ENCODE data around the gene XIST.
"Not testable (repeated sequence)": the region's sequence is repeated elsewhere in the genome, so short reads cannot be mapped to it uniquely, and the experiment has no call there.

XIST gene

DNA sequence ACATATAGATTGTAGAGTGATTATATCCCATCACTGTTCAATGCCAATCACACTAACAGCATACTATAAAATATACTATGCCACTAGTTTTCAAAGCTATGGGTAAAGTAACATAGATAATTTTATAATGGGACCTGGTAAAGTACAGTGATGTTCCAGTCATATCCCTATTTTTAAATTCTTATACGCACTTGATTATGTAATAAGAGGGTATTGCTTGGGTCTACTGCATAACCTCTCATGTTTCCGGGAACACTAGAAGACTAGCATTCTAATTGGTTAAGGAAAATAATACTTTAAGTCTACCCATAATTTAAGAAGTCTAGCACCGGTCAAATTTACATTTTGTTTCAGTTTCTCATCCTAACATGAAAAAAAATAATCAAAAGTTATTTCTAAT is 14.4 kb downstream of the XIST start:
- DNase-seq: no peak

DNA sequence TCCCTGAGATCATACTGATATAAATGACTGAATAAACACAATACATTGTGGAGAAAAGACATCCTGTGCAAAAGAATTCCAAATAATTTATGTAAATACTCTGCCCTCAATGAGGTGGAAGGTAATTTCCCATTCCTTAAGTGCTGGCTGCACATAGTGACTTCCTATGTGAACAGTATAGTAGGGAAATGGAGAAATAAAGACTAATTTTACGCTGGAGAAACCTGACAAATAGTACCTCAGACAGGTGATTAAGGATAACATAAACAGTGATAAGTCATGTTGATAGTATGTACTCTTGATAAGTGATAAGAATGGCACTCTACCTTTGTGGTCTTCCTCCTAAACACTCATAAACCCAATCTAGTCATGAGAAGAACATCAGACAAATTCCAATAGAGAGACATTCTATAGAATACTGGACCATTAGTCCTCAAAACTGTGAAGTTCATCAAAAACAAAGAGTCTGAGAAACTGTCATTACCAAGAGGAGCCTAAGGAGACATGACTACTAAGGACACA is 15.5 kb downstream of the XIST start:
- DNase-seq: no peak

DNA sequence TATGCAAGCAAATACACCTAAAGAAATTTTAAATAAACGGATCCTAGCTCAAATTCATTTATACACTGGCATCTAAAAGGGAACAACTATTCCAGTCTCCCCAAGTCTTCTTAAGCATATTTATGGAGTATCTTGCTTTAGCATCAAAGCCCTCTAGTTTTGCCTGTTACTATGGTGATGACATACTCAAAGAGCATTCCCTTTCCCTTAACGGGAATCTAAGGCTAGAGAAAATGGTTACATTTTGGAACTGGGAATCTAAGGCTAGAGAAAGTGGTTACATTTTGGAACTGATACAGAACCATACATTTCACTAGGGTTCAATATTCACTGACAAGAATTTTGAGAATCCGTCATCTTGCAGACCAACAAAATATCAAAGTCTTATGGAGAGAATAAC is 18.3 kb downstream of the XIST start:
- no peak for DNase-seq

DNA sequence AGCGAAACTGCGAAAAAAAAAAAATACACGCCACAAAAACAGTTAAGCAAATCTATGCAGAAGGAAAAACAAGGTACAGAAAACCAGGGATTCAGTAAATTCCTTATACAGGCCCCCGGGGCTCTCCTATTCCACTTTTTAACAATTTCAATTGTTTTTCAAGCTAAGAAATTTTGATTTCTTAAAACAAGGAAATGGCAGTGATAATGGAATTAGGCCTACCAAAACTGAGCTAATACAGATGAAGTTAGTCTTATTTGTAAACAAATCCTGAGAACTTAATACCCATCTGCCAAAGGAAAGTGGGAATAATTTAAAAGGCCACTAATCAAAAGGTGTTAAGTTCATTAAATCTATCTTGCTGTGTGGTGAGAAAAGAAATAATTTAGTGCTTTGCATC is 20.2 kb downstream of the XIST start:
- DNase-seq: no peak

DNA sequence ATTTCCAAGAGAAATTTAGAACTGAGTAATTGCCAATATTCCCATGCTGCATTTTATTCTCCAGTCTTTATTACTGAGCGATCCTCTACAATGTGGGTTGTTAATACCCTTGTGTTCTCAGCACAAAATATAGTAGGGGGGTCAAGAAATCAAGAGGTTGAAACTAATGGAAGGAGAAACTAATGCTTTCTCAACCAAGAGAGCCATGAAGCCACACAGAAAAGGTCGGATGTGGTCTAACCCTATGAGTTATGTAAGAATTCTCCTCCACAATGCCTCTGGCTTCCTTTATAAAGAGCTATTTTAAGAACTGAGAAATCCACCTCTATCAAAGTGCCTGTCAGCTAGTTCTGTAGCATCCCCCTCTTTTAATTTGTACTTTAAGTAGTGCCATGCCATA is 21.0 kb downstream of the XIST start:
- DNase-seq: no peak

DNA sequence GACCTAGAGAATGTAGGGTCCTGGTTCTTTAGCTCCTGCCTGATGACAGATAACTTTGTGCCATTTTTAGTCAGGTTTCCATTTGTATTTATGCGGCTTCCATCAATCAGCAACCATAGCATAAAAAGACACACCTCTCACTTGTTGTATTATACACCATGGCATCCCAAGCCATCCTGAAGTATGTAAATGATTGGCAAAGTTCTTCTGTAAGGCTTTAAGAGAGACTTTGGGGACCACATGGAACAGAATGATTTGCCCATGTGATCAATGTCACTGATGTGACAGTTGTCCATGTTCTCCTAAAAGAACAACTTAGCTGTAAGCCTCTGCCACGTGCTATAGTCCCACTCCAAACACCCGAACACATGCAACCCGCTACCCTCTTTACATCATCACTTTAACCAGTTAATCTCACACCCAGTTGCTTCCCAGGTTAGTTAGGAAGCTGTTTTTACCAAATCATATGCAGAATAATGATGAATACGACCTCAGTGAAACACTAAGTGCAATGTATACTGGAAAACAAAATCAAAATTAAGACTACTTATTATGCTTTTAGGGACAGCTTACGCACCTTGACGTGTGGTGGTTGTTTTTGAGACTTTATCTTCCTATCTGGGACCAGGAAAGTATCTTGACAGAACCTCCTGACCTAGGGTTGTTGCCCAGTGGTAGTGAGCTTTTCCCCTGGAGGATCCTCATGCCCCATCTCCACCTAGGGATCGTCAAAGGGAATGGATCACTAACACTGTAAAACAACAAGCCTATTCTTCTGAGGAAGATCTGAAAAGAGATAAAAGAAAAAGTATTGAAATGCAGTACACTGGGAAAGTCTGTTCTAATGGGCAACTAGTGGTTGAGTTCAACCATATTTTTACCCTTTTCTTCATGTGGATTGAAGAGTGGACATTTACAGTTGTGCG is 21.8 kb downstream of the XIST start:
- DNase-seq: no peak

DNA sequence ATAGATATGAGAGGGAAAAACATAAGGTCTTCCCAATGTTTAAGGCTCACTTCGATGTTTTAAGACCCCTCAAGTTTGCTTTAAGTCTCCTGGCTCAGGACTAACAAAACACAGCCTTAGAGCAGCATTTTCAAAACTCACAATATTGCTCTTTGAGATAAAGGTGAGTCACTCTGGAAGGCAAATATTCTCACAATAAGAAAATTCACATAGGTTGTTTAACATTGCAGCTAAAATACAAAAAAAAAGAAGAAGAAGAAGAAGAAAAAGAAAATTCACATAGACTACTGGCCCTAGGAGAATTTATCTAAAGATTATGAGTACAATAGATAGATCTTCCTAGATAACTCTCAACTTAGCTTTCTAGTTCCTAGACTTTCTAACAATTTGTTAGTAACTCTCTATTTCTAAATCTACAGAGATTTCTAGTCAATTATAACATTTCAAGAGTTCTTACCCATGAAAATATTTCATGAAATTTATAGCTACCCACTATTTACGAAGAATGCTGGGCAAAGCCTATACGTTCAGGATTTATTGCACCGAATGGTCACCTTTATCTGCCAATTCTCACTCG is 22.5 kb downstream of the XIST start:
- no peak for DNase-seq

DNA sequence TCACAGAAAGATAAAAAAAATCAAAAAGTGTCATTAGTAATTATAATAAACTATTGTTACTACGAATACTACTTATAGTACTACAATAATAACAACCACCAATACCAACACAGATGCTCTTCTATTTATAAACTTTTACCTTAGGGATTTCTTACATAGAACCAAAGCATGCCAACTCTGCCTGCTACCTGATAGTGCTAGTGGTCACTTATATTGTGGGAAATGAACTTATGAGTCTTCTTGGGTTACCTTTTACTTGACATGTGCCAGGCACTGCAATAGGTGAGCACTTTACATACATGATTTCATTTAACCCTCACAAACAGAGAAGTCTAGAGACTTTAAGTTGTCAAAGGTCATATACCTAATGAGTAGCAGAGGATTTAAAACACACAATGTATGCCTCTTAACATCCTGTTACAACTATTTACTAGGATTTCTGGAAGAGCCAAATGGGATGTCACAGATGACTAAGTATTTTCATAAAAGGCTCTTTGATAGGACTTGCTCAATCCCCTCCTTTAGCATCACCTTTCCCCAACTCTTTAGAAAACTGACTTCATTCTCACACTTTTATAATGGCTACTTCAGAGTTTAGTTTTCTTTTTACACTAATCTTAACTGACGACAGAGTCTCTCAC is 24.3 kb downstream of the XIST start:
- no peak for DNase-seq

DNA sequence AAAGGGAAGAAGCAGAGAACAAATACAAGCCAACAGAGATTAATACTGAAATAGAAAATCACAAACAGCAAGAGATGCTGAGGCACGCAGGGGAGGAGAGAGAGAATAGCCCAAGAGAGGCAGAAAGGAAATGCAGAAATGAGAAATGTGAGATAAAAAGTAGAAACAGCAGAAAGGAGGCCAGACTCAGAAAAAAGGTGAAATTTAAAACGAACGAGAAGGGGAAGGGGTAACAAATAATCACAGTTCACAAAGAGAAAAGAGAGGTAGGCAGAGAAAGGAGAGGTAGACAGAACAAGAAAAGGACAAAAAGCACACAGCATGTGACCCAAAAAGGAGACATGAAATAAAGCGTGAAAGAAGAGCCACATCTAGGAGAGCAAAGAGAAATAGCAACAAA is 25.1 kb downstream of the XIST start:
- DNase-seq: no peak

DNA sequence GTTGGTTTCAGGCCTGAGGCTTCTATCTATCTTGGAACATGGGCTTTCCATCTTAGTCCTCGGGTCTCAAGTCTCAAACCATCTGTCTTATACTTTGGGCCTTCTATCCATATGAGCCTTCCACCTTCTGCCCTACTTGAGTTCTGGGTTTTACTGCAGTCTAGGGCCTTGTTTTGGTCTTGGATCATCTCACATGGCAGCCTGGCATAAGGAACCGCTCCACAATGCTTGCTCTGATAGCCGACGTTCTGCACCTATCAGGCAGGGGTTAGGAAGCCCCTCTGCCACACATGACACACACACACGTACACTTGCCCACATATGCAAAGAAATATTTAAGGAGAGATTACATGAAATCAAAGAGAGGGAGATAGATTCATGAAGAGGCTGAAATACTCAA is 25.5 kb downstream of the XIST start:
- DNase-seq: no peak

DNA sequence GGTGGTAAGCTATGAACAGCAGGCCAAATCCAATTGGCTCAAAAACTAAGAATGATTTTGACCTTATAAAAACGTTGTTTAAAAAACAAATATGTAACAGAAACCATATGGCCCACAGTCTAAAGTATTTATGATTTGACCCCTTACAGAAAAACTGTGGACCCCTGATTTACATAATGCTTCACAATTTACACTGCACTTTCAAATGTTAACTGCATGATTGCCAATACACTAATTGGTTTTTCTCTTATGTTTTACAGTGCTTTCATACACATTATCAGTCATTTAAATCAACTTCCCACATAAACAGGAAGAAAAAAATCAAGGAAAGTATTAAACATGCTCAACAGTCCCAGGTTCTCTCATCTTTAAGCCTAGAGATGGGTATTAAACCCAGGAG is 26.9 kb downstream of the XIST start:
- no peak for DNase-seq

DNA sequence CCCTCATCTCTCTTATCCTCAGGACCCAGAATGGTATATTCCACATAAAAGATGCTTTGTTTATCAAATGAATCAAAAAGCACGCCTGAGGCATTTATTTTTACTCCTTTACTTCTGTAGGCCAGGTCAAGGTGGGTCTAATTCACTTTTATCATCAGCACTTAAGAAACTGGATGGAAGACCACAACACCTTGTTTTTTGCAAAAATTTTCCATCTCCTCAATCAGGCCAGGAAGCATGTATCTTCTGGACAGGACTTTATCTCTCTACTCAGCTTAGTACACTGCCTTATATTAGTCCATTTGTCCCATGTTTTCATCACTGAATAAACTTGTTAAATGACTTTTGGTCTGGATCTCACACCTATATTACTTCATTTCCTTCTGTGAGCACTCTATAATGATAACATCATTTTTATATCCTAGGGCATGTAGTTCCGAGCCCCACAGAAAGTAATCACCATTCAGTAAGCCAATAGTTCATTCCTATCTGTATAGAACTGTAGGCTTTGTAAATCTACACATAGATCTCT is 29.0 kb downstream of the XIST start:
- DNase-seq: no peak

DNA sequence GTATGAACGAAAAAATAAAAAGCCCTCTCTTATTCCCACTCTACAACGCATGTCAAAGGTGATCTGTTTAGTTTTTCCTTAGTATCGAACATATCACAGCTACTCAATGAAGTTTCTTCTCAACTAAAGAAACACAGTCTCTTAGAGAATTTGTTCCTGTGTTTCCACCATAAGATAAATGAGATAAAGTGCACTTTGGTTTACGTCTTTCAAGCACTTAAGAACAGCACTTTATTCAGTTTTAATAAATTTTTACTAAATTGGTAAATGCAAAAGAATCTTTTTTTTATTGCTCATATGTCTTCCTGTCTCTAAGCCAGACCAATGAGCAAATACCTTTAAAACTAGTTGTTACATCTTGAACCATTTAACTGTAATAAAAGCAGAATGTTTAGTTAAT is 29.7 kb downstream of the XIST start:
- no peak for DNase-seq

DNA sequence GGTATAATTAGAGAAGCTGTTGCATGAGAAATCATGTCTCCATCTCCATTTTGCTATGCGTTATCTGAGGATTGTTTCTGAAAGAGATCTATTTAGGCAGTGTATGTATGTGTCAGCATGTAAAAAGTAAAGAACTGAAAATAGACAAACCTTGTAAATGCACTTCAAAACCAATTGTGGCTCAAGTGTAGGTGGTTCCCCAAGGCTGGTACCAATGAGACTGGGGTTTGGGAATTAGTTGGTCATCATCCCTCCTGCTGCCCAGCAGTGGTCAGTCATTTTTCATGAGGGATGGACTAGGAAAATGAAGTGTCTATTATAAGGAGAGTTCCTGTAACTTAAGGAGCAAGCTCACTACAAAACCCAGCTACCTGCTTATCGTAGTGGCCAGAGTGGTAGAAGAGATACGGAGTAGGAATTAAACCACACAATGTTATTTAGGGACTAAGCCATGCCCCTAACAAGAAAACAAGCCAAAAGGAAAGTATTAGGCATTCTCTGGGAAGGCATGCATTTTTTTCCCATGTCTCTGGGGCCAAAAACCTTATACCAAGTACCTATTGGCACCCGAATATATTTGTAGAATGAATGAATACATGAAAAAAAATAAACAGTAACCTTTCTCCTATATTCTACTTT is 30.5 kb downstream of the XIST start:
- DNase-seq: no peak

DNA sequence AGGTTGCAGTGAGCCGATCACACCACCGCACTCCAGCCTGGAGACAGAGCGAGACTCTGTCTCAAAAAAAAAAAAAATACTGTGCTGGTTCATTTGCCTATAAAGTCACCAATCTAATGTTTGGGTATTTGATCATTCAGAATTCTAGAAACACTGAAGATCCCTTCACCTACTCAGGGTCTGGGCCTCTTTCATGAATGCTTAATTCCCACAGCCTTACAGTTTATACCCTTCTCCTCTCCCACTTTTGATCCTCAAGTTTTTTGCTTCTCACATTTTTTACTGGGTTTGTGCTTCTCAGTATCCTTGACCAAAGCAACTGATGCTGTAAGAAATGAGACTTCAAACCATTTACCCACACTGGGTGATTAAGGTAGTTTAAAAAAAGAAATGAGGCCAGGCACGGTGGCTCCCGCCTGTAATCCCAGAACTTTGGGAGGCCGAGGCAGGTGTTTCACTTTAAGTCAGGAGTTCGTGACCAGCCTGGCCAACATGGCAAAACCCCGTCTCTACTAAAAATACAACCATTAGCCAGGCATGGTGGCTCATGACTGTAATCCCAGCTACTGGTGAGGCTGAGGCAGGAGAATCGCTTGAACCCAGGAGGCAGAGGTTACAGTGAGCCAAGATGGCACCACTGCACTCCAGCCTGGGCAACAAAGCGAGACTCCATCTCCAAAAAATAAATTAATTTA is 32.5 kb downstream of the XIST start:
- DNase-seq: not testable (repeated sequence)

DNA sequence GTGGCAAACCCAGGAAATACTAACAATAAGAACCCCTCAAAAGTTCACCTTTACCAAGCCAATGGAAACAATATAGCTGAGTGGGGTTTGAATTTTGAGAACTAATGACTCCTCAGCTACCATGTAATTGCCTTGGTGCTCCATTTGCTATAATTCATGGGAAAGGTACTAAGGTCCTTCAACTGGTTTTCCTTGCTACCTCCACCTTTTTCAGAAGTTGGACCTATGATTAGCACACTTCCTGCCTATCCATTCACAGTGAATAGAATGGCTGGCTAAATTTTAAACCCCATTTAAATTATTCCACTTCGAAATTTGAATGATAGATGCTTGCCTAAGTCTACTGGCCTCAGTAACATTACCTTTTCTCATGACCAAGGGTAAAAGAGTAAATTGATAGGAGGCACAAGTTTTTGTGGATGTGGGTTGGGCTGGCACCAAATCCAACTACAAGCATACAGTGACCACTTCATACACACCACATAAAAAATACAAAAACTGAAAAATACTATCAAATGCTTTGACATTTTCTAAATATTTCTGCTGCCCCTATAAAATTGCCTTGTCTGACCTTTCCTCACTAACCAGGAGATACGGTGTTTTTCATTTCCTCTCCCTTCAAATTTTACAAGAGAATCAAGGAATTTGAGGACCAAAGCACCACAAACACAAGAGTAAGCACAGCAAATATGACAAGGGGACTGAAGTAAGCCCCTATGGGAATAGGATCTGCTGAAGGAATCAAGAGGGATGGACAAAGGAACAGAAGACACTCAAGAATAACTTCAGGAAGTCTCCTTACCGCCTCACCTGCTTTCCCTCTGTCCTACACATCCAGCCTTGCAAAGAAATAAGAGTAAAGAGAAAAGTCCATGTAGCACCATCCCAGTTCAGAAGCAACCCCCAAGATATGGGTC is 34.1 kb downstream of the XIST start:
- no peak for DNase-seq

DNA sequence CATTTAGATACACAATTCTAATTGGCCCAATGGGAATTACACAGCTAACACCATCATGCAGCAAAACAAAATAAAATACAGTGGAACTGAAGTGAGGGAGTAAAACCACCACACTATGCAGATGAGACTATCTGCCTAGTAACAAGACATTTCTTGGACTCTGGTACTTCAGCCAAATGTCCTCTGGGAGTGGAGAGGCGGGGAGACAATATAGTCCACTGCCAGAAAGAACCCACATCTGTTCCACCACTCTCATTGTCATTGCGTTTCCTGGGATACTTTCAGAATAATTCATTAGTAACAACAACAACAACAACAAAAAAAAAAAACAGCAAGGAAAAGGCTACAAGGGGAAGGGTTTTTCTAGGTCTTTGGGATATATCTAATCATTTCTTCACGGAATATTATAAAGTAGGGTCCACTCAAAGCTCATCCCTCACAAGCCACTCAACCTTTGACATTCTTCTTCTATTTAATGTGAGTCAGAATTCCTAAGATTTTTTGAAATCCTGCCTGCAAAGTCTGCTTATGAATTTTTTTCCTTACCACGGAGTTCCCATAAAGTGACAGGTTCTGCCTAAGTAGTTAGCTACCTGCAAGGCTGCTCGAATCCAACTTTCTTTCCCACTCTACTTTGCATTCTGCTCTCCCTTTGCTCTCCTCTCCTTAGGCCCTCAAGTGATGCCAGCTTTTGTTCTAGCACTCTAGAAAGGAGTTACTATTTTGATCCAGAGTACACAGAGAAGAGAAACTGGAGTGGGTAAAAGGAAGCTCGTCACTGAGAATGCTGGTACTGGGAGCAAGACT is 34.9 kb downstream of the XIST start:
- no peak for DNase-seq

DNA sequence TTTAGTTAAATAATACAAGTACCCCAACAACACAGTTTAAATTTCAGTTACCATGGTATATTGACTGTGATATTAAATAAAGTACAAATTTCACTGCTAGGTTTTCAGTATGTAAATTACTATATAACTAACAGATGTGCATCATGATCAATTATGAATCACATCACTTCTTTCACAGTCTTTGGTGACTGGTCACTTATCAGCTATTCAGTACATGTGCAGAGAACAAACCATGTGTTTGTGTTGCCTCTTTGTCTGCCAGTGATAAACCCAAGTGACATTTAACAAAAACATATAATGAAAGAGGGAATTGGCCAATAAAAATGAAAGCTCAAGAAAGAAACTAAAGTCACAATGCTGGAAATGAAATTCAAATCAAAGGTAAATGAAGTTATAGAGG is 40.3 kb downstream of the XIST start:
- no peak for DNase-seq

DNA sequence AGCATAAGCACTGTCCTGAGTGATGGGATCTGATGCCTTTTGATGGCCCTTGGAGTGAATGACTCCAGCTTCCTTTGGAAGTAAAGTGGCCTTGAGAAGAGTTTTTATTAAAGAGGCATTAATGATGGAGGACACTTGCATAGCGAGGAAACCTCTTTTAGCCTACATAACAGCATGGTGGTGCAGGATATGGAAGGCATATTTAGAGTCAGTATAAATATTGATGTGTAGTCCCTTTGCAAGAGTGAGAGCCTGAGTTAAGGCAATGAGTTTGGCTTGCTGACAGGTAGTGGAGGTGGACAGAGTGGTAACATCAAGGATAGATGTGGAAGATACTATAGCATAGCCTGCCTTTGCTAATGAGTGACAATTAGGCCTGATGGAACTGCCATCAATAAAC is 48.4 kb downstream of the XIST start:
- DNase-seq: not testable (repeated sequence)

DNA sequence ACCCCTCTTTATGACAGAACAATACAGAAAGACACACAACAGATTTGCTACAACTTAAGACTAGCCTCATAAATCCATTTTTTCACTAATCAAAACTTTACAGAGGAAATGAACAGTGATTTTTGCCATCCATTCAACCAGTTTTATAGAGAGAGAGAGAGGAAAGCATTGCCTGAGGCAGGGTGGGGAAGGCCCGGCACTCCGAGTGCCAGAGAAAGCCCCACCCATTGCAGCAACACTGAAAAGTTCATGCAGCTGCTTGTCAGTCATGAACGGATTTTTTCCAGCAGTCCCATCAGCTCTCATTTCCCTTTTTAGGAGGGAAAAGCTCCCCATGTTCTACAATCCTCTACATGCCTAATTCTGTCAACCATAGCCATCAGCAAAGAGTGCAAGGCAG is 52.6 kb downstream of the XIST start:
- DNase-seq: no peak

DNA sequence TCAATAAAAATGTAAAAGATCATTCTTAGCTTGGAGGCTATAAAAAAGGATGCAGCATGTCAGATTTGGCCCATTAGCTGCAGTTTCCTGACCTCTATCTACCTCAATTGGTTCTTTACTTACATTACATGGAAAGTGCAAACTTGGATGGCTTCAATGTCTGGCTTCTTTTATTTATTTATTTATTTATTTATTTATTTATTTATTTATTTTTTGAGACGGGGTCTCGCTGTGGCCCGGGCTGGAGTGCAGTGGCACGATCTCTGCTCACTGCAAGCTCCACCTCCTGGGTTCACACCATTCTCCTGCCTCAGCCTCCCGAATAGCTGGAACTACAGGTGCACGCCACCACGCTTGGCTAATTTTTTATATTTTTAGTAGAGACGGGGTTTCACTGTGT is 60.0 kb downstream of the XIST start:
- not testable (repeated sequence) for DNase-seq

All from activated naive CD4-positive, alpha-beta T cell (primary cell).